Measurements from ENCODE around the gene OTX1.

DNA sequence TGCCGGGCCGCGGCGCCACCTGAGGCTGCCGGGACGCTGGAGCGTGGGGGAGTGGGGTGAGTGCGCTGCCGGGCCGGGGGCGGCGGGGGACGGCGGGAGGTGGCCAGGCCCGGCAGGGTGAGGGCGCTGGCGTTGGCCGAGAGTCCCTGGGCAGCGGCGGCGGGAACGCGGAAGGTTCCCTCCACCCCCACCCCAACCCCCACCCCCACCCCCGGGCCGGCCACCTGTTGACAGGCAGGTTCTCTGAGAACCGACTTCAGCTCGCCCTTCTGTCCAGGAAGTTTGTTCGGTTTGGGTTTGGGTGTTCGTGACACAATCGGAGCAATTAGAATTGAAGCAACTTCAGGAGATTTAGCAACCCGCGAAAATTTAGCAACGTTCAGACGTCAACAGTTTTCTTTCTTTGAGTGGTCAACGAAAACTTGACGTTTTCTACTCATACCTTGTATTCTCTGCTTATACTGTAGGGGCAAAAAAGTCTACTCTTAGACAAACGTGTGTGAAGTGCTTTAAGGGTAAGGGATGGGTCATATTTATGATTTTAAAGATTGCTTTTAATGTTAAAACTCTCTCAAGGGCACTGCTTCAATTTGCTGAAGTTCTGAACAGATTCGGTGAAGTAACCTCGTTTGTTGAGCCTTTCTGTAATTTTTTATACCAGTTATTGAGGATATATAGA is 9.3 kb downstream of the OTX1 start:
- TF ChIP-seq, protein P1, sequence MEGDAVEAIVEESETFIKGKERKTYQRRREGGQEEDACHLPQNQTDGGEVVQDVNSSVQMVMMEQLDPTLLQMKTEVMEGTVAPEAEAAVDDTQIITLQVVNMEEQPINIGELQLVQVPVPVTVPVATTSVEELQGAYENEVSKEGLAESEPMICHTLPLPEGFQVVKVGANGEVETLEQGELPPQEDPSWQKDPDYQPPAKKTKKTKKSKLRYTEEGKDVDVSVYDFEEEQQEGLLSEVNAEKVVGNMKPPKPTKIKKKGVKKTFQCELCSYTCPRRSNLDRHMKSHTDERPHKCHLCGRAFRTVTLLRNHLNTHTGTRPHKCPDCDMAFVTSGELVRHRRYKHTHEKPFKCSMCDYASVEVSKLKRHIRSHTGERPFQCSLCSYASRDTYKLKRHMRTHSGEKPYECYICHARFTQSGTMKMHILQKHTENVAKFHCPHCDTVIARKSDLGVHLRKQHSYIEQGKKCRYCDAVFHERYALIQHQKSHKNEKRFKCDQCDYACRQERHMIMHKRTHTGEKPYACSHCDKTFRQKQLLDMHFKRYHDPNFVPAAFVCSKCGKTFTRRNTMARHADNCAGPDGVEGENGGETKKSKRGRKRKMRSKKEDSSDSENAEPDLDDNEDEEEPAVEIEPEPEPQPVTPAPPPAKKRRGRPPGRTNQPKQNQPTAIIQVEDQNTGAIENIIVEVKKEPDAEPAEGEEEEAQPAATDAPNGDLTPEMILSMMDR (IDR thresholded peaks at IDR 0.05; ENCODE audit: extremely low read depth in 1 of 2, insufficient read depth in 1 of 2, low read depth in 1 of 2, low read length in 2 of 2), result no peak
- TF ChIP-seq, protein P2, sequence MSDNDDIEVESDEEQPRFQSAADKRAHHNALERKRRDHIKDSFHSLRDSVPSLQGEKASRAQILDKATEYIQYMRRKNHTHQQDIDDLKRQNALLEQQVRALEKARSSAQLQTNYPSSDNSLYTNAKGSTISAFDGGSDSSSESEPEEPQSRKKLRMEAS (IDR thresholded peaks at IDR 0.05; ENCODE audit: insufficient read depth, insufficient read length), result no peak
- TF ChIP-seq FOS (IDR thresholded peaks at IDR 0.05; ENCODE audit: borderline replicate concordance, insufficient read depth, low read length) (no peak), POLR2A (IDR thresholded peaks at IDR 0.05; ENCODE audit: low read depth, low read length) (no peak)

Data from endothelial cell of umbilical vein (primary cell).